A549 (cell line): ENCODE measurements around the gene UCP2. TPM values are rescaled to one million over a fixed set of nuclear protein-coding genes. Genes with fewer than 3 reads are reported as not detected.

ENCODE experiments used
- ATAC-seq, 2 experiments: fragments of 200-7000 bp in 1 of 2; fragments of >200 bp in 1 of 2; cut with Nextera tagmentation in 1 of 2; cut with Tn5 transposase in 1 of 2; 3 replicates each; pipeline versions ENCODE4 v1.8.0 to v1.9.1; 2018 to 2020; ENCODE audit warnings: mild to moderate bottlenecking in 1 of 2, moderate library complexity in 1 of 2
- CTCF ChIA-PET: fragments of 300-600 bp; sonication (Branson Sonifier 250); formaldehyde crosslinking; extraction: SDS; loops from one replicate; lab custom pipeline; 2021; ENCODE audit warnings: antibody characterized with exemption, inconsistent platforms; lab: Yijun Ruan, JAX
- POLR2A ChIA-PET: fragments of 350-600 bp; formaldehyde crosslinking; extraction: SDS; loops from one replicate; lab custom pipeline; 2021; ENCODE audit warnings: antibody characterized with exemption, inconsistent platforms; lab: Yijun Ruan, JAX
- DNase-seq, 2 experiments: peaks; one replicate each; pipeline versions ENCODE4 v3.0.0 to v3.0.0-alpha.2; 2011 to 2016; ENCODE audit warnings: low read depth in 1 of 2, low spot score in 1 of 2
- FAIRE-seq: peaks from 2 replicates; lab custom pipeline; 2011; peaks lifted over from hg19 to GRCh38; lab: Jason Lieb, UNC
- H3K27ac ChIP-seq, 2 experiments: fragments of >200 bp; sonication (Bioruptor Twin); formaldehyde crosslinking; 3 replicates each; pipeline ENCODE4 v1.5.1; 2016 to 2017
- H3K4me1 ChIP-seq: fragments of >200 bp; sonication (Bioruptor Twin); formaldehyde crosslinking; 3 replicates; pipeline ENCODE4 v1.6.1; 2016
- H3K4me2 ChIP-seq: fragments of >200 bp; sonication (Bioruptor Twin); formaldehyde crosslinking; 3 replicates; pipeline ENCODE4 v1.6.1; 2016
- H3K4me3 ChIP-seq: fragments of >200 bp; sonication (Bioruptor Twin); formaldehyde crosslinking; 3 replicates; pipeline ENCODE4 v1.5.1; 2016
- H3K9me3 ChIP-seq: fragments of >200 bp; sonication (Bioruptor Twin); formaldehyde crosslinking; 3 replicates; pipeline ENCODE4 v1.6.1; 2016
- BCL3 ChIP-seq: fragments of >200 bp; sonication (Bioruptor Twin); formaldehyde crosslinking; IDR thresholded peaks from 3 replicates; pipeline ENCODE4 v1.6.1; 2016
- CBX8 ChIP-seq: fragments of 200-600 bp; sonication (generic); IDR thresholded peaks from 2 replicates; pipeline ENCODE4 v1.6.1; 2016
- EHF ChIP-seq: fragments of 250-450 bp; sonication (Bioruptor Pico); IDR thresholded peaks from 2 replicates; pipeline ENCODE4 v1.5.0; 2020; ENCODE audit warnings: mild to moderate bottlenecking
- EP300 ChIP-seq, 2 experiments: fragments of >200 bp; sonication (Bioruptor Twin); formaldehyde crosslinking; IDR thresholded peaks; 2 replicates in 1 of 2; 3 replicates in 1 of 2; pipeline ENCODE4 v1.6.1; 2016 to 2017
- ESRRA ChIP-seq: fragments of 150-350 bp; IDR thresholded peaks from 2 replicates; pipeline ENCODE4 v1.6.1; 2014; ENCODE audit warnings: mild to moderate bottlenecking, low read length, borderline replicate concordance
- FOSL2 ChIP-seq, 2 experiments: fragments of 450-650 bp in 1 of 2; fragments of >200 bp in 1 of 2; sonication (Bioruptor Twin) in 1 of 2; formaldehyde crosslinking; IDR thresholded peaks; 2 replicates each; pipeline versions ENCODE4 v1.5.0 to v1.6.1; 2016 to 2020; ENCODE audit warnings: mild to moderate bottlenecking in 1 of 2, moderate library complexity in 1 of 2
- GATA3 ChIP-seq: IDR thresholded peaks from 2 replicates; pipeline ENCODE4 v1.6.1; 2012; ENCODE audit warnings: borderline replicate concordance
- HDAC2 ChIP-seq: fragments of 200-600 bp; sonication (generic); IDR thresholded peaks from 2 replicates; pipeline ENCODE4 v1.6.1; 2016
- HES2 ChIP-seq: fragments of >200 bp; sonication (Bioruptor Twin); formaldehyde crosslinking; IDR thresholded peaks from 2 replicates; pipeline ENCODE4 v1.6.1; 2016
- JUN ChIP-seq, 2 experiments: fragments of >200 bp; sonication (Bioruptor Twin); formaldehyde crosslinking; IDR thresholded peaks; 2 replicates in 1 of 2; 3 replicates in 1 of 2; pipeline ENCODE4 v1.6.1; 2016 to 2017
- JUNB ChIP-seq: fragments of >200 bp; sonication (Bioruptor Twin); formaldehyde crosslinking; IDR thresholded peaks from 2 replicates; pipeline ENCODE4 v1.6.1; 2016
- KDM5A ChIP-seq: fragments of 200-600 bp; sonication (generic); IDR thresholded peaks from 2 replicates; pipeline ENCODE4 v1.6.1; 2016; ENCODE audit warnings: antibody characterized with exemption, mild to moderate bottlenecking
- MAZ ChIP-seq: fragments of 150-350 bp; IDR thresholded peaks from 2 replicates; pipeline ENCODE4 v1.6.1; 2014; ENCODE audit warnings: antibody characterized with exemption, low read depth, low read length, borderline replicate concordance
- MYC ChIP-seq: IDR thresholded peaks from 2 replicates; pipeline ENCODE4 v1.6.1; 2012; ENCODE audit warnings: mild to moderate bottlenecking, inconsistent platforms, low read length, improper control_type of control experiment, borderline replicate concordance
- NFE2L2 ChIP-seq: fragments of 150-350 bp; conservative IDR thresholded peaks from 2 replicates; pipeline ENCODE4 v1.6.1; 2014; ENCODE audit warnings: low read length
- NPAS2 ChIP-seq: fragments of 250-450 bp; sonication (Bioruptor Pico); IDR thresholded peaks from 2 replicates; pipeline ENCODE4 v1.8.0; 2022; ENCODE audit warnings: mild to moderate bottlenecking, moderate library complexity, borderline replicate concordance
- NR3C1 ChIP-seq: fragments of >200 bp; sonication (Bioruptor Twin); formaldehyde crosslinking; IDR thresholded peaks from 3 replicates; pipeline ENCODE4 v1.6.1; 2017
- PHF8 ChIP-seq: fragments of 200-600 bp; sonication (generic); IDR thresholded peaks from 2 replicates; pipeline ENCODE4 v1.6.1; 2016; ENCODE audit warnings: low read depth, mild to moderate bottlenecking, antibody characterized with exemption, moderate library complexity, borderline replicate concordance
- POLR2A ChIP-seq: IDR thresholded peaks from 2 replicates; pipeline ENCODE4 v1.6.1; 2012; ENCODE audit warnings: mild to moderate bottlenecking, low read length
- RFX5 ChIP-seq: fragments of 450-650 bp; IDR thresholded peaks from 2 replicates; pipeline ENCODE4 v1.7.1; 2014; ENCODE audit warnings: antibody characterized with exemption, mild to moderate bottlenecking, moderate library complexity
- TP53 ChIP-seq: fragments of 250-450 bp; sonication (Bioruptor Pico); IDR thresholded peaks from 2 replicates; pipeline ENCODE4 v1.5.0; 2021; ENCODE audit warnings: mild to moderate bottlenecking, moderate library complexity
- USF2 ChIP-seq: fragments of 450-650 bp; IDR thresholded peaks from 2 replicates; pipeline ENCODE4 v1.6.1; 2014; ENCODE audit warnings: antibody characterized with exemption
- ZSCAN20 ChIP-seq: fragments of 250-450 bp; sonication (Bioruptor Pico); IDR thresholded peaks from 2 replicates; pipeline ENCODE4 v1.8.0; 2022; ENCODE audit warnings: mild to moderate bottlenecking, moderate library complexity
- WGBS: methylation state at CpG from one replicate; pipeline ENCODE4 v1.1.6; 2017; ENCODE audit errors: missing lambda C conversion rate; 5-methylcytosine and 5-hydroxymethylcytosine counted together
- polyA minus RNA-seq: library from RNA; depleted of rRNA, polyadenylated mRNA; stranded (reverse); fragments of >200 nt; gene quantifications from 2 replicates; pipeline ENCODE4 v1.2.3, GENCODE V29; 2011; rRNA and poly(A)+ RNA removed
- polyA plus RNA-seq, 4 experiments: library from polyadenylated mRNA; depleted of rRNA in 3 of 4; stranded (reverse); fragments of >200 nt; fragmentation: RNase III in 1 of 4; extraction: RNeasy Plus Mini Kit Qiagen cat#74134 plus additional on column Dnase treatment in 1 of 4; gene quantifications; 2 replicates in 3 of 4; 3 replicates in 1 of 4; pipeline ENCODE4 v1.2.3, GENCODE V29; 2011 to 2017
- TF ChIP-seq, protein P1 (sequence below): fragments of 250-450 bp; sonication (Bioruptor Pico); IDR thresholded peaks from 2 replicates; pipeline ENCODE4 v1.5.0; 2021; ENCODE audit warnings: mild to moderate bottlenecking, moderate library complexity, borderline replicate concordance
- TF ChIP-seq, protein P2 (sequence below): fragments of >200 bp; sonication (Bioruptor Twin); formaldehyde crosslinking; IDR thresholded peaks from 3 replicates; pipeline ENCODE4 v1.5.1; 2016
- TF ChIP-seq, protein P3 (sequence below): IDR thresholded peaks from 2 replicates; pipeline ENCODE4 v1.6.1; 2012
- TF ChIP-seq, protein P4 (sequence below): IDR thresholded peaks from 2 replicates; pipeline ENCODE4 v1.6.1; 2012
- TF ChIP-seq, protein P5 (sequence below): fragments of 250-450 bp; sonication (Bioruptor Pico); IDR thresholded peaks from 2 replicates; pipeline ENCODE4 v1.5.0; 2020; ENCODE audit warnings: low read depth, mild to moderate bottlenecking, moderate library complexity

UCP2 gene
- polyA plus RNA-seq (2011; rRNA removed) (51.6 and 54.7 TPM in 2 replicates), polyA plus RNA-seq (2017; fragmentation: RNase III; extraction: RNeasy Plus Mini Kit Qiagen cat#74134 plus additional on column Dnase treatment) (126 to 138 TPM (median 131 TPM) in 3 replicates), polyA minus RNA-seq (152 and 192 TPM in 2 replicates)
- polyA plus RNA-seq (2012; cell fraction: cytosol; rRNA removed), result 96.9 and 124 TPM in 2 replicates
- polyA plus RNA-seq (2012; cell fraction: nucleus; rRNA removed), result 64.2 and 65.0 TPM in 2 replicates

- H3K4me2 ChIP-seq, result peak within 1 kb of the TSS; percentile 93
- H3K4me1 ChIP-seq, result peaks cover 31% of the 10 kb centered on the region
- ChIA-PET POLR2A (interaction anchor here (0.6 to 1.9 kb wide), 17 partner anchors 10 to 510 kb away, joined by 3 to 10 read pairs (median 4); partner anchors contain the start of genes C2CD3, LIPT2, PGM2L1 and PPME1), CTCF (interaction anchor here (1.0 to 1.5 kb wide), 5 partner anchors 16 to 188 kb away, joined by 3 to 7 read pairs (median 5); partner anchors contain the start of genes C2CD3 and PPME1)
- FAIRE-seq, result no peak
- WGBS, result under 1% methylated on average over 36 of the region's 43 CpGs
- peak within 1 kb of the TSS; percentile 62 for H3K4me3 ChIP-seq
- peak; percentile 87 to 92 for ATAC-seq
- H3K9me3 ChIP-seq, result no peaks in the 10 kb centered on the region
- DNase-seq, result peak in 1 of 2 experiments; percentile 81
- peak within 1 kb of the TSS; percentile 88 to 92 for H3K27ac ChIP-seq
- TF ChIP-seq EHF (CRISPR knock-in tag) (no peak), ZSCAN20 (CRISPR knock-in tag) (no peak), CBX8 (no peak), KDM5A (no peak), ESRRA (no peak), EP300 (IDR thresholded peaks at IDR 0.05) (no peak), HES2 (no peak), PHF8 (no peak), BCL3 (peak; percentile 94; the same call in 2 of the 3 replicates), MAZ (no peak), USF2 (no peak), NR3C1 (no peak), NPAS2 (CRISPR knock-in tag) (no peak), JUN (IDR thresholded peaks at IDR 0.05) (peak in 1 of 2 experiments; percentile 60; a peak in 1 of 5 replicates), TP53 (CRISPR knock-in tag) (no peak), JUNB (no peak), GATA3 (no peak), POLR2A (peak; percentile 95), FOSL2 (IDR thresholded peaks at IDR 0.05) (no peak), FOSL2 (CRISPR knock-in tag; IDR thresholded peaks at IDR 0.05) (no peak), NFE2L2 (no peak), HDAC2 (no peak), RFX5 (no peak), MYC (0 out of 2 replicates have a peak, but pooled peaks have one; percentile 10)
- TF ChIP-seq, protein P1, sequence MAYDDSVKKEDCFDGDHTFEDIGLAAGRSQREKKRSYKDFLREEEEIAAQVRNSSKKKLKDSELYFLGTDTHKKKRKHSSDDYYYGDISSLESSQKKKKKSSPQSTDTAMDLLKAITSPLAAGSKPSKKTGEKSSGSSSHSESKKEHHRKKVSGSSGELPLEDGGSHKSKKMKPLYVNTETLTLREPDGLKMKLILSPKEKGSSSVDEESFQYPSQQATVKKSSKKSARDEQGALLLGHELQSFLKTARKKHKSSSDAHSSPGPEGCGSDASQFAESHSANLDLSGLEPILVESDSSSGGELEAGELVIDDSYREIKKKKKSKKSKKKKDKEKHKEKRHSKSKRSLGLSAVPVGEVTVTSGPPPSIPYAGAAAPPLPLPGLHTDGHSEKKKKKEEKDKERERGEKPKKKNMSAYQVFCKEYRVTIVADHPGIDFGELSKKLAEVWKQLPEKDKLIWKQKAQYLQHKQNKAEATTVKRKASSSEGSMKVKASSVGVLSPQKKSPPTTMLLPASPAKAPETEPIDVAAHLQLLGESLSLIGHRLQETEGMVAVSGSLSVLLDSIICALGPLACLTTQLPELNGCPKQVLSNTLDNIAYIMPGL (CRISPR knock-in tag), result no peak
- TF ChIP-seq, protein P2, sequence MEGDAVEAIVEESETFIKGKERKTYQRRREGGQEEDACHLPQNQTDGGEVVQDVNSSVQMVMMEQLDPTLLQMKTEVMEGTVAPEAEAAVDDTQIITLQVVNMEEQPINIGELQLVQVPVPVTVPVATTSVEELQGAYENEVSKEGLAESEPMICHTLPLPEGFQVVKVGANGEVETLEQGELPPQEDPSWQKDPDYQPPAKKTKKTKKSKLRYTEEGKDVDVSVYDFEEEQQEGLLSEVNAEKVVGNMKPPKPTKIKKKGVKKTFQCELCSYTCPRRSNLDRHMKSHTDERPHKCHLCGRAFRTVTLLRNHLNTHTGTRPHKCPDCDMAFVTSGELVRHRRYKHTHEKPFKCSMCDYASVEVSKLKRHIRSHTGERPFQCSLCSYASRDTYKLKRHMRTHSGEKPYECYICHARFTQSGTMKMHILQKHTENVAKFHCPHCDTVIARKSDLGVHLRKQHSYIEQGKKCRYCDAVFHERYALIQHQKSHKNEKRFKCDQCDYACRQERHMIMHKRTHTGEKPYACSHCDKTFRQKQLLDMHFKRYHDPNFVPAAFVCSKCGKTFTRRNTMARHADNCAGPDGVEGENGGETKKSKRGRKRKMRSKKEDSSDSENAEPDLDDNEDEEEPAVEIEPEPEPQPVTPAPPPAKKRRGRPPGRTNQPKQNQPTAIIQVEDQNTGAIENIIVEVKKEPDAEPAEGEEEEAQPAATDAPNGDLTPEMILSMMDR, result no peak
- TF ChIP-seq, protein P3, sequence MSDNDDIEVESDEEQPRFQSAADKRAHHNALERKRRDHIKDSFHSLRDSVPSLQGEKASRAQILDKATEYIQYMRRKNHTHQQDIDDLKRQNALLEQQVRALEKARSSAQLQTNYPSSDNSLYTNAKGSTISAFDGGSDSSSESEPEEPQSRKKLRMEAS, result no peak; the same call in 1 of the 2 replicates
- TF ChIP-seq, protein P4, sequence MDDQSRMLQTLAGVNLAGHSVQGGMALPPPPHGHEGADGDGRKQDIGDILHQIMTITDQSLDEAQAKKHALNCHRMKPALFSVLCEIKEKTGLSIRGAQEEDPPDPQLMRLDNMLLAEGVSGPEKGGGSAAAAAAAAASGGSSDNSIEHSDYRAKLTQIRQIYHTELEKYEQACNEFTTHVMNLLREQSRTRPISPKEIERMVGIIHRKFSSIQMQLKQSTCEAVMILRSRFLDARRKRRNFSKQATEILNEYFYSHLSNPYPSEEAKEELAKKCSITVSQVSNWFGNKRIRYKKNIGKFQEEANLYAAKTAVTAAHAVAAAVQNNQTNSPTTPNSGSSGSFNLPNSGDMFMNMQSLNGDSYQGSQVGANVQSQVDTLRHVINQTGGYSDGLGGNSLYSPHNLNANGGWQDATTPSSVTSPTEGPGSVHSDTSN, result no peak; the same call in 1 of the 2 replicates
- TF ChIP-seq, protein P5, sequence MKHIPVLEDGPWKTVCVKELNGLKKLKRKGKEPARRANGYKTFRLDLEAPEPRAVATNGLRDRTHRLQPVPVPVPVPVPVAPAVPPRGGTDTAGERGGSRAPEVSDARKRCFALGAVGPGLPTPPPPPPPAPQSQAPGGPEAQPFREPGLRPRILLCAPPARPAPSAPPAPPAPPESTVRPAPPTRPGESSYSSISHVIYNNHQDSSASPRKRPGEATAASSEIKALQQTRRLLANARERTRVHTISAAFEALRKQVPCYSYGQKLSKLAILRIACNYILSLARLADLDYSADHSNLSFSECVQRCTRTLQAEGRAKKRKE (CRISPR knock-in tag), result no peak
Observed at GRCh38 chr11:73982595-73982989, at the start of gene UCP2. Gene UCP2, minus strand, starts transcription at chr11:73982843. Its CDS starts 4,465 bp downstream, at chr11:73978378.
